ENCODE results near the gene DTNBP1. TPM values are rescaled to one million over a fixed set of nuclear protein-coding genes. Genes with fewer than 3 reads are reported as not detected.

Gene DTNBP1
- total RNA-seq, 1 experiment from 2014 or later, result 13.5 TPM

DNA sequence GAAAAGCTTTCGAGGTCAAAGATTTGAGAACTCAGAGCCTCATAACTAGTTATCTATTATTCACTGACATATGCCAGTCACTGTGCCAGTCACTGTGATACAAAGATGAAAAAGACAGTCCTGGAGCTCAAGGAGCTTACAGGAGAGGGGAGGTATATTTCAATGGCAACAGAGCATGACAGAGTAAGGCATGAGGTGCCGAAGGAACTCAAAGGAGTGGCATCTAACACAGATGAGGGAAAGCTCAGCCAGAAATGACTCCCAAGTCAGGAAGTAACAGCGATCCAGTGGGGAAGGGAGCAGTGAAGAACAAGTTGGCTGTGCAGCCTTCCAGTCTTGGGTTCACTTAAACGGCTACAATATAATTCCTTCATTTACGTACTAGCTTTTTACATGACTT, 46.6 kb downstream of the DTNBP1 start:
- H3K27ac Mint-ChIP-seq (ENCODE audit: low read depth, unreplicated experiment), result no peak overlapping the region
- no TSS peak for BruUV-seq (replicated peaks)
- CTCF ChIA-PET, result interaction anchor here (0.6 to 0.7 kb wide), 2 partner anchors 10 to 22 kb away, joined by 3 read pairs; no protein-coding TSS in a partner anchor

DNA sequence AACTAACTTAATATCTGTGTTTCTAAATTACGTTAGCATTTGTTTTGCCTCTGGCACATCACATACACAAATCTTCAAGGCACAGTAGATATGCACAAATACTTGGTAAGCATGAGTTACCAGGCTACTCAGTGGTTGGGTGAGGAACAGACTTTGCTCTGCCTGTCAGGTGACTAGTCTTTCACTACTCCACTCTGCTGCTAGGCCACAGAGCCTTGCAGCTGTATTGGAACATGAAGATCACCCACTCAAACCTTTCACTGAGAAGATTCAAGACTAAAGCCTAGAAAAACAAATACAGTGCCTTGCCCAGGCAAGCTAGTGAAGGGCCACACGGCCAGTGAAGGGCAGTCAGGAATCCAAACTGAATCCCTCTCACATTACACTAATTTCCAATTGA, 47.0 kb downstream of the DTNBP1 start:
- intact Hi-C loops (cut with micrococcal nuclease), result no loop called here
- TF ChIP-seq, protein P1, sequence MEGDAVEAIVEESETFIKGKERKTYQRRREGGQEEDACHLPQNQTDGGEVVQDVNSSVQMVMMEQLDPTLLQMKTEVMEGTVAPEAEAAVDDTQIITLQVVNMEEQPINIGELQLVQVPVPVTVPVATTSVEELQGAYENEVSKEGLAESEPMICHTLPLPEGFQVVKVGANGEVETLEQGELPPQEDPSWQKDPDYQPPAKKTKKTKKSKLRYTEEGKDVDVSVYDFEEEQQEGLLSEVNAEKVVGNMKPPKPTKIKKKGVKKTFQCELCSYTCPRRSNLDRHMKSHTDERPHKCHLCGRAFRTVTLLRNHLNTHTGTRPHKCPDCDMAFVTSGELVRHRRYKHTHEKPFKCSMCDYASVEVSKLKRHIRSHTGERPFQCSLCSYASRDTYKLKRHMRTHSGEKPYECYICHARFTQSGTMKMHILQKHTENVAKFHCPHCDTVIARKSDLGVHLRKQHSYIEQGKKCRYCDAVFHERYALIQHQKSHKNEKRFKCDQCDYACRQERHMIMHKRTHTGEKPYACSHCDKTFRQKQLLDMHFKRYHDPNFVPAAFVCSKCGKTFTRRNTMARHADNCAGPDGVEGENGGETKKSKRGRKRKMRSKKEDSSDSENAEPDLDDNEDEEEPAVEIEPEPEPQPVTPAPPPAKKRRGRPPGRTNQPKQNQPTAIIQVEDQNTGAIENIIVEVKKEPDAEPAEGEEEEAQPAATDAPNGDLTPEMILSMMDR (IDR thresholded peaks at IDR 0.05; ENCODE audit: unreplicated experiment), result no peak
- no peaks in the 10 kb centered on the region for H3K27me3 Mint-ChIP-seq (ENCODE audit: insufficient read depth, unreplicated experiment)
- BruUV-seq (replicated peaks), result no TSS peak
- DNase-seq (ENCODE audit: unreplicated experiment), result no peak
- peaks cover 9% of the 10 kb centered on the region for H3K4me1 Mint-ChIP-seq (ENCODE audit: insufficient read depth, unreplicated experiment)
- H3K4me3 Mint-ChIP-seq (ENCODE audit: unreplicated experiment), result no peak overlapping the region
- H3K9me3 Mint-ChIP-seq (ENCODE audit: unreplicated experiment), result no peaks in the 10 kb centered on the region
- peaks cover 12% of the 10 kb centered on the region for H3K36me3 Mint-ChIP-seq (ENCODE audit: insufficient read depth, unreplicated experiment)
- ChIA-PET POLR2A (interaction anchor here (0.7 kb wide), 1 partner anchor 1695 kb away, joined by 3 read pairs; no protein-coding TSS in a partner anchor), CTCF (interaction anchor here (0.6 to 1.7 kb wide), 4 partner anchors 7 to 562 kb away, joined by 3 to 7 read pairs (median 3); no protein-coding TSS in a partner anchor)
- H3K27ac Mint-ChIP-seq (ENCODE audit: low read depth, unreplicated experiment), result no peak overlapping the region

More for the DNA sequence above, 46.6 kb downstream of the DTNBP1 start:
- peaks cover 12% of the 10 kb centered on the region for H3K36me3 Mint-ChIP-seq (ENCODE audit: insufficient read depth, unreplicated experiment)
- intact Hi-C loops (cut with micrococcal nuclease), result no loop called here
- H3K27me3 Mint-ChIP-seq (ENCODE audit: insufficient read depth, unreplicated experiment), result no peaks in the 10 kb centered on the region
- POLR2A ChIA-PET, result interaction anchor here (0.7 kb wide), 1 partner anchor 1696 kb away, joined by 3 read pairs; no protein-coding TSS in a partner anchor
- H3K4me3 Mint-ChIP-seq (ENCODE audit: unreplicated experiment), result no peak overlapping the region
- no peak for DNase-seq (ENCODE audit: unreplicated experiment)
- TF ChIP-seq, protein P1 (IDR thresholded peaks at IDR 0.05; ENCODE audit: unreplicated experiment), result no peak
- no peaks in the 10 kb centered on the region for H3K9me3 Mint-ChIP-seq (ENCODE audit: unreplicated experiment)
- peaks cover 11% of the 10 kb centered on the region for H3K4me1 Mint-ChIP-seq (ENCODE audit: insufficient read depth, unreplicated experiment)

DNA sequence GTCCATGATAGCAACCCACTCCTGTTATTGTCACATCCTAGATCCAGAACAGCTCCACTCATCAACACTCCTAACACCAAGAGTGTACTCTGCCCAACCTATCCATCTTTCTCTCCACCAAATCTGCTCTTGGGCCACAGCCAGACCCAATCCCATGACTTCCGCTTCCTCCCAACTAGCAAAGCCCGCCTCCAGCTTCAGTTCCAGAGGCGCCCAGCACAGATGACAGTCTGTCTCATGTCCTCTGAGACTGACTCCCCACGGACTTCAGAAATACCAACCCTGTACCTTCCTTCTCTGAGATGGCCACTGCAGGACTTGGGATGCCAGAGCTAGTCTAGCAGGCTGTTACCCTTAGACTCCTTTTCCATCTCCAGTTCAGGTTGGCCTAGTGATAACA, 48.6 kb downstream of the DTNBP1 start:
- intact Hi-C loops (cut with micrococcal nuclease), result no loop called here
- CTCF ChIA-PET, result interaction anchor here (0.7 to 1.7 kb wide), 4 partner anchors 9 to 172 kb away, joined by 3 to 7 read pairs (median 4); no protein-coding TSS in a partner anchor
- BruUV-seq (replicated peaks), result no TSS peak
- H3K9me3 Mint-ChIP-seq (ENCODE audit: unreplicated experiment), result no peaks in the 10 kb centered on the region
- TF ChIP-seq, protein P1 (IDR thresholded peaks at IDR 0.05; ENCODE audit: unreplicated experiment), result no peak
- H3K4me3 Mint-ChIP-seq (ENCODE audit: unreplicated experiment), result no peak overlapping the region
- DNase-seq (ENCODE audit: unreplicated experiment), result no peak
- no peaks in the 10 kb centered on the region for H3K27me3 Mint-ChIP-seq (ENCODE audit: insufficient read depth, unreplicated experiment)
- POLR2A ChIA-PET, result no interaction called here
- peaks cover 9% of the 10 kb centered on the region for H3K4me1 Mint-ChIP-seq (ENCODE audit: insufficient read depth, unreplicated experiment)
- H3K27ac Mint-ChIP-seq (ENCODE audit: low read depth, unreplicated experiment), result no peak overlapping the region
- H3K36me3 Mint-ChIP-seq (ENCODE audit: insufficient read depth, unreplicated experiment), result peaks cover 12% of the 10 kb centered on the region

DNA sequence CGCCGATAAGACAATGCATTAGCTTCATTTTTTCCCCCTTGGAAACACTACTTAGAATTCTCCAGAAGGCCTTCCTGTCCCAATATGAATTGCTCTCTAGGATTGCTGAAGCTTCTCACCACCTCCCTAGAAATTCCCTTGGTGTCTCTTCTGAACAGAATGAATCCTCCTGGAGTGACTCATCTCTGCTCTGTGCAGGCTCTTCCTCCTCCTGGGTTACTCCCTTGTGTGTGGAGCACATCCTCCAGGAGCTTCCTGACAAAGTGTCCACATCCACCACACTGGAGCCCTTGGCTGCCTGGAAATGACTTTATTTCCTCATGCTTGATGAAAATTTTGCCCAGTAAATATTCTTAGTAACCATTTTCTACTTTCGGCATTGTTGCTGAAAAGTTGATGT, 54.4 kb downstream of the DTNBP1 start:
- TF ChIP-seq, protein P1 (IDR thresholded peaks at IDR 0.05; ENCODE audit: unreplicated experiment), result no peak
- intact Hi-C loops (cut with micrococcal nuclease), result loop anchor here (5.0 kb wide), 1 partner anchor 671 kb away; no protein-coding TSS in a partner anchor
- no peaks in the 10 kb centered on the region for H3K9me3 Mint-ChIP-seq (ENCODE audit: unreplicated experiment)
- H3K36me3 Mint-ChIP-seq (ENCODE audit: insufficient read depth, unreplicated experiment), result peaks cover 7% of the 10 kb centered on the region
- no peaks in the 10 kb centered on the region for H3K27me3 Mint-ChIP-seq (ENCODE audit: insufficient read depth, unreplicated experiment)
- CTCF ChIA-PET, result interaction anchor here (0.7 to 4.3 kb wide), 5 partner anchors 13 to 118 kb away, joined by 3 to 30 read pairs (median 3); no protein-coding TSS in a partner anchor
- no peak overlapping the region for H3K4me3 Mint-ChIP-seq (ENCODE audit: unreplicated experiment)
- BruUV-seq (replicated peaks), result no TSS peak
- POLR2A ChIA-PET, result interaction anchor here (0.5 to 1.5 kb wide), 11 partner anchors 9 to 376 kb away, joined by 3 to 7 read pairs (median 3); no protein-coding TSS in a partner anchor
- H3K27ac Mint-ChIP-seq (ENCODE audit: low read depth, unreplicated experiment), result peak overlapping the region; percentile 74
- peaks cover 14% of the 10 kb centered on the region for H3K4me1 Mint-ChIP-seq (ENCODE audit: insufficient read depth, unreplicated experiment)
- peak; percentile 80 for DNase-seq (ENCODE audit: unreplicated experiment)
